ENCODE data around the gene LHFPL4. TPM values are rescaled to one million over a fixed set of nuclear protein-coding genes. Genes with fewer than 3 reads are reported as not detected.

Gene LHFPL4
- total and polyA plus RNA-seq, 9 of the 15 experiments (the other 6 are each of a cell fraction or from before 2014, with no cell fraction given), result not detected

DNA sequence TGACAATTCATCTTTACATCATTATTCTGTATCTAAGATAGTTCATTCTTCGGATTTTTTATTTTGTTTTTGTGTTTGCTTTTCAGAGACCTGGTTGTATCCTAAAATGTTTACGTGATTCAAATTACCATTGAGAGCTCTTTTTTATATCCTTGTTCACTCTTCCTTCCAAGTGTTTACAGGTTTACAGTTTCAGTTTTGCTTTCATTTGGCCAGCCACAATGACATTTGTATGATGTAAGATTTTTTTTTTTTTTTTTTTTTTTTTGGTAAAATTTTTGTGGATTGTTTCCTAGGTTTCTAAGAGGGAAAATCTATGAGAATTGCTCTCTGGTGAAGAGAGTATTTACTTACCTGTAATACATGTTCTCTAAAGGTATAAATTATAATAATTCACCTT, 101.2 kb downstream of the LHFPL4 start:
- Histone ChIP-seq H3K9ac (ENCODE audit: insufficient read depth in 1 of 2, low read depth in 2 of 2, low read length in 2 of 2) (no peak overlapping the region), H2AFZ (ENCODE audit: low read depth, low read length) (no peak overlapping the region), H3K27me3 (ENCODE audit: control insufficient read depth in 2 of 2, insufficient read depth in 2 of 2, low read length in 2 of 2) (no peaks in the 10 kb centered on the region), H3K4me3 (no peak overlapping the region), H3K36me3 (ENCODE audit: control insufficient read depth, insufficient read depth, low read length) (peaks cover 93% of the 10 kb centered on the region), H3K9me3 (replicated peaks; ENCODE audit: control insufficient read depth, insufficient read depth, low read depth, low read length) (no peaks in the 10 kb centered on the region), H3K27ac (ENCODE audit: extremely low read depth, low read depth, low read length) (no peak overlapping the region), H3K4me2 (ENCODE audit: insufficient read depth, low read length) (no peak overlapping the region), H3K79me2 (ENCODE audit: control insufficient read depth, insufficient read depth, low read length) (peaks cover 16% of the 10 kb centered on the region; the same call in 1 of the 3 replicates), H3K4me1 (replicated peaks in 1 of 2; ENCODE audit: control insufficient read depth in 2 of 2, insufficient read depth in 2 of 2, low read length in 2 of 2) (no peaks in the 10 kb centered on the region), H3K9me1 (ENCODE audit: control insufficient read depth, insufficient read depth, low read length) (no peaks in the 10 kb centered on the region), H4K20me1 (replicated peaks; ENCODE audit: control insufficient read depth, insufficient read depth, low read length) (0 out of 2 replicates have a peak, but pooled peaks cover 3% of the 10 kb centered on the region)
- FAIRE-seq (no peak), DNase-seq (ENCODE audit: extremely low read depth in 1 of 4, low spot score in 3 of 4) (no peak), ATAC-seq (no peak)
- WGBS (ENCODE audit: insufficient coverage, low coverage, missing lambda C conversion rate), result 94% methylated on average over 2 of the region's 2 CpGs
- intact Hi-C loops (cut with micrococcal nuclease), result no loop called here
- ChIA-PET CTCF (ENCODE audit: low intra/inter-chr PET ratio) (no interaction called here), POLR2A (interaction anchor here (1.1 to 1.7 kb wide), 2 partner anchors 55 to 90 kb away, joined by 4 to 6 read pairs; partner anchors contain the start of genes SETD5 and THUMPD3)
- no TSS peak for BruUV-seq (replicated peaks)
- in situ Hi-C loops (cut with MboI), result no loop called here
- TF ChIP-seq KLF16 (IDR thresholded peaks at IDR 0.05) (no peak), ZNF197 (CRISPR knock-in tag; IDR thresholded peaks at IDR 0.05; ENCODE audit: low read depth) (no peak)

DNA sequence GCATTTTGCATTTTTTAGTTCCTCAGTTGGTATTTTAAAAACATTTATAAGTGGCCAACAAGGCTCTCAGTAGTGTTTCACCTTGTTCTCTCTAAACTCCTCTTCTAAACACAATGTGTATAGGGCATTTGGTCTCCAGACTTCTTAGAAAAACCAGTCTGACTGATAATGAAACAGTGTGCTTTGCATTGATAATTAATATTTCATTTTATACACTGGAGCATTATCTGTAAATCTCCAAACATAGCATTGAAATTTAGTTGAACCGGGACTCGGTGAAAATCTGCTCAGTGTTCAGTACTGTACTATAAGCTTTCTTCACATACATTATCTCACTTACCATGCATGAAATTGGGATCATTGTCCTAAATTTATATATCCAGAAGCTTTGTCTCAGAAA, 102.6 kb downstream of the LHFPL4 start:
- H3K9me1 ChIP-seq (ENCODE audit: control insufficient read depth, insufficient read depth, low read length), result no peaks in the 10 kb centered on the region
- no peak for DNase-seq (ENCODE audit: extremely low read depth in 1 of 4, low spot score in 3 of 4)
- peaks cover 16% of the 10 kb centered on the region; the same call in 1 of the 3 replicates for H3K79me2 ChIP-seq (ENCODE audit: control insufficient read depth, insufficient read depth, low read length)
- FAIRE-seq, result no peak
- ChIA-PET POLR2A (interaction anchor here (0.6 kb wide), 1 partner anchor 93 kb away, joined by 3 read pairs; no protein-coding TSS in a partner anchor), CTCF (ENCODE audit: low intra/inter-chr PET ratio) (no interaction called here)
- no TSS peak for BruUV-seq (replicated peaks)
- peaks cover 96% of the 10 kb centered on the region for H3K36me3 ChIP-seq (ENCODE audit: control insufficient read depth, insufficient read depth, low read length)
- no peak overlapping the region for H3K9ac ChIP-seq (ENCODE audit: insufficient read depth in 1 of 2, low read depth in 2 of 2, low read length in 2 of 2)
- in situ Hi-C loops (cut with MboI) (no loop called here), intact Hi-C loops (cut with micrococcal nuclease) (no loop called here)
- H3K27ac ChIP-seq (ENCODE audit: extremely low read depth, low read depth, low read length), result no peak overlapping the region
- H2AFZ ChIP-seq (ENCODE audit: low read depth, low read length), result no peak overlapping the region
- H4K20me1 ChIP-seq (replicated peaks; ENCODE audit: control insufficient read depth, insufficient read depth, low read length), result 0 out of 2 replicates have a peak, but pooled peaks cover 3% of the 10 kb centered on the region
- no peaks in the 10 kb centered on the region for H3K27me3 ChIP-seq (ENCODE audit: control insufficient read depth in 2 of 2, insufficient read depth in 2 of 2, low read length in 2 of 2)
- WGBS (ENCODE audit: insufficient coverage, low coverage, missing lambda C conversion rate), result 69% methylated on average over 2 of the region's 2 CpGs
- no peak overlapping the region for H3K4me3 ChIP-seq
- H3K4me1 ChIP-seq (replicated peaks in 1 of 2; ENCODE audit: control insufficient read depth in 2 of 2, insufficient read depth in 2 of 2, low read length in 2 of 2), result no peaks in the 10 kb centered on the region
- ATAC-seq, result no peak
- H3K4me2 ChIP-seq (ENCODE audit: insufficient read depth, low read length), result no peak overlapping the region
- no peaks in the 10 kb centered on the region for H3K9me3 ChIP-seq (replicated peaks; ENCODE audit: control insufficient read depth, insufficient read depth, low read depth, low read length)
- TF ChIP-seq PCBP1 (IDR thresholded peaks at IDR 0.05; ENCODE audit: low read depth, low read length, poor library complexity, severe bottlenecking), result no peak
- TF ChIP-seq HDGF (IDR thresholded peaks at IDR 0.05), result no peak
- no peak for TF ChIP-seq HDAC1 (IDR thresholded peaks at IDR 0.05)
- TF ChIP-seq, protein P1, sequence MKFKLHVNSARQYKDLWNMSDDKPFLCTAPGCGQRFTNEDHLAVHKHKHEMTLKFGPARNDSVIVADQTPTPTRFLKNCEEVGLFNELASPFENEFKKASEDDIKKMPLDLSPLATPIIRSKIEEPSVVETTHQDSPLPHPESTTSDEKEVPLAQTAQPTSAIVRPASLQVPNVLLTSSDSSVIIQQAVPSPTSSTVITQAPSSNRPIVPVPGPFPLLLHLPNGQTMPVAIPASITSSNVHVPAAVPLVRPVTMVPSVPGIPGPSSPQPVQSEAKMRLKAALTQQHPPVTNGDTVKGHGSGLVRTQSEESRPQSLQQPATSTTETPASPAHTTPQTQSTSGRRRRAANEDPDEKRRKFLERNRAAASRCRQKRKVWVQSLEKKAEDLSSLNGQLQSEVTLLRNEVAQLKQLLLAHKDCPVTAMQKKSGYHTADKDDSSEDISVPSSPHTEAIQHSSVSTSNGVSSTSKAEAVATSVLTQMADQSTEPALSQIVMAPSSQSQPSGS (CRISPR knock-in tag; IDR thresholded peaks at IDR 0.05), result no peak
- no peak for TF ChIP-seq RFX5 (IDR thresholded peaks at IDR 0.05; ENCODE audit: low read depth, low read length)
- TF ChIP-seq, protein P2, sequence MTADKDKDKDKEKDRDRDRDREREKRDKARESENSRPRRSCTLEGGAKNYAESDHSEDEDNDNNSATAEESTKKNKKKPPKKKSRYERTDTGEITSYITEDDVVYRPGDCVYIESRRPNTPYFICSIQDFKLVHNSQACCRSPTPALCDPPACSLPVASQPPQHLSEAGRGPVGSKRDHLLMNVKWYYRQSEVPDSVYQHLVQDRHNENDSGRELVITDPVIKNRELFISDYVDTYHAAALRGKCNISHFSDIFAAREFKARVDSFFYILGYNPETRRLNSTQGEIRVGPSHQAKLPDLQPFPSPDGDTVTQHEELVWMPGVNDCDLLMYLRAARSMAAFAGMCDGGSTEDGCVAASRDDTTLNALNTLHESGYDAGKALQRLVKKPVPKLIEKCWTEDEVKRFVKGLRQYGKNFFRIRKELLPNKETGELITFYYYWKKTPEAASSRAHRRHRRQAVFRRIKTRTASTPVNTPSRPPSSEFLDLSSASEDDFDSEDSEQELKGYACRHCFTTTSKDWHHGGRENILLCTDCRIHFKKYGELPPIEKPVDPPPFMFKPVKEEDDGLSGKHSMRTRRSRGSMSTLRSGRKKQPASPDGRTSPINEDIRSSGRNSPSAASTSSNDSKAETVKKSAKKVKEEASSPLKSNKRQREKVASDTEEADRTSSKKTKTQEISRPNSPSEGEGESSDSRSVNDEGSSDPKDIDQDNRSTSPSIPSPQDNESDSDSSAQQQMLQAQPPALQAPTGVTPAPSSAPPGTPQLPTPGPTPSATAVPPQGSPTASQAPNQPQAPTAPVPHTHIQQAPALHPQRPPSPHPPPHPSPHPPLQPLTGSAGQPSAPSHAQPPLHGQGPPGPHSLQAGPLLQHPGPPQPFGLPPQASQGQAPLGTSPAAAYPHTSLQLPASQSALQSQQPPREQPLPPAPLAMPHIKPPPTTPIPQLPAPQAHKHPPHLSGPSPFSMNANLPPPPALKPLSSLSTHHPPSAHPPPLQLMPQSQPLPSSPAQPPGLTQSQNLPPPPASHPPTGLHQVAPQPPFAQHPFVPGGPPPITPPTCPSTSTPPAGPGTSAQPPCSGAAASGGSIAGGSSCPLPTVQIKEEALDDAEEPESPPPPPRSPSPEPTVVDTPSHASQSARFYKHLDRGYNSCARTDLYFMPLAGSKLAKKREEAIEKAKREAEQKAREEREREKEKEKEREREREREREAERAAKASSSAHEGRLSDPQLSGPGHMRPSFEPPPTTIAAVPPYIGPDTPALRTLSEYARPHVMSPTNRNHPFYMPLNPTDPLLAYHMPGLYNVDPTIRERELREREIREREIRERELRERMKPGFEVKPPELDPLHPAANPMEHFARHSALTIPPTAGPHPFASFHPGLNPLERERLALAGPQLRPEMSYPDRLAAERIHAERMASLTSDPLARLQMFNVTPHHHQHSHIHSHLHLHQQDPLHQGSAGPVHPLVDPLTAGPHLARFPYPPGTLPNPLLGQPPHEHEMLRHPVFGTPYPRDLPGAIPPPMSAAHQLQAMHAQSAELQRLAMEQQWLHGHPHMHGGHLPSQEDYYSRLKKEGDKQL (CRISPR knock-in tag; IDR thresholded peaks at IDR 0.05; ENCODE audit: borderline replicate concordance), result no peak
- TF ChIP-seq ZNF174 (CRISPR knock-in tag; IDR thresholded peaks at IDR 0.05), result no peak
- no peak for TF ChIP-seq STAT5B (CRISPR knock-in tag; IDR thresholded peaks at IDR 0.05)

All from K562 (cell line).